ENCODE measurements around the gene CPEB4. TPM values are rescaled to one million over a fixed set of nuclear protein-coding genes. Genes with fewer than 3 reads are reported as not detected.

The CPEB4 gene
- total RNA-seq, 4 donors from 2014 or later, result 42.1 to 58.7 (median 49.3) TPM

GRCh38 chr5:173853370-173854131, 34.6 kb upstream of the CPEB4 start:
- no peak for TF ChIP-seq CTCF (IDR thresholded peaks at IDR 0.05; ENCODE audit: low read depth)

- TF ChIP-seq CTCF (IDR thresholded peaks at IDR 0.05; ENCODE audit: low read depth), result no peak
These were observed 32.8 kb upstream of the CPEB4 start for GRCh38 chr5:173855162-173855994.

- TF ChIP-seq CTCF (IDR thresholded peaks at IDR 0.05; ENCODE audit: low read depth), result no peak
These were observed 32.0 kb upstream of the CPEB4 start for GRCh38 chr5:173855995-173856656.

GRCh38 chr5:173857234-173857633, 30.9 kb upstream of the CPEB4 start:
- TF ChIP-seq CTCF (IDR thresholded peaks at IDR 0.05; ENCODE audit: low read depth), result no peak

GRCh38 chr5:173858021-173858669, 30.0 kb upstream of the CPEB4 start:
- no peak for TF ChIP-seq CTCF (IDR thresholded peaks at IDR 0.05; ENCODE audit: low read depth)

GRCh38 chr5:173858670-173859407, 29.3 kb upstream of the CPEB4 start:
- no peak for TF ChIP-seq CTCF (IDR thresholded peaks at IDR 0.05; ENCODE audit: low read depth)
